Endodermal cell (in vitro differentiated cells): Measurements from ENCODE around the gene MCF2. TPM values are rescaled to one million over a fixed set of nuclear protein-coding genes. Genes with fewer than 3 reads are reported as not detected.

ENCODE experiments used
- DNase-seq: peaks from one replicate; pipeline ENCODE4 v3.0.0-alpha.2; 2017
- H3K27ac ChIP-seq: 2 replicates; pipeline ENCODE4 v1.5.1; 2013; ENCODE audit warnings: mild to moderate bottlenecking, low read depth, low read length, moderate library complexity
- H3K27me3 ChIP-seq: 2 replicates; pipeline ENCODE4 v1.6.1; 2013; ENCODE audit warnings: mild to moderate bottlenecking, low read length, moderate library complexity; ENCODE audit not compliant: insufficient read depth, control insufficient read depth, poor library complexity, severe bottlenecking
- H3K36me3 ChIP-seq: 2 replicates; pipeline ENCODE4 v1.7.0; 2013; ENCODE audit warnings: mild to moderate bottlenecking, low read length, moderate library complexity; ENCODE audit not compliant: control insufficient read depth, insufficient read depth
- H3K4me1 ChIP-seq: one replicate; pipeline ENCODE4 v1.7.0; 2013; ENCODE audit warnings: low read length; ENCODE audit not compliant: control insufficient read depth, insufficient read depth
- H3K4me3 ChIP-seq: 2 replicates; pipeline ENCODE4 v1.5.1; 2013; ENCODE audit warnings: mild to moderate bottlenecking, low read length, moderate library complexity
- H3K9ac ChIP-seq: 2 replicates; pipeline ENCODE4 v1.6.1; 2013; ENCODE audit warnings: mild to moderate bottlenecking, low read length, moderate library complexity; ENCODE audit not compliant: poor library complexity, severe bottlenecking; ENCODE audit errors: extremely low read depth
- H3K9me3 ChIP-seq: 2 replicates; pipeline ENCODE4 v1.6.1; 2013; ENCODE audit warnings: mild to moderate bottlenecking, low read length, moderate library complexity; ENCODE audit not compliant: control insufficient read depth
- H3K27ac Mint-ChIP-seq: 2 replicates; pipeline ENCODE4 v1.8.0; 2020; ENCODE audit warnings: mixed read lengths
- H3K27me3 Mint-ChIP-seq: 2 replicates; pipeline ENCODE4 v1.8.0; 2021; ENCODE audit warnings: mild to moderate bottlenecking, mixed read lengths; ENCODE audit not compliant: insufficient read depth
- H3K36me3 Mint-ChIP-seq: 2 replicates; pipeline ENCODE4 v1.8.0; 2020; ENCODE audit warnings: low read depth, mixed read lengths
- H3K4me1 Mint-ChIP-seq: 2 replicates; pipeline ENCODE4 v1.8.0; 2020; ENCODE audit warnings: mixed read lengths
- H3K4me3 Mint-ChIP-seq: 2 replicates; pipeline ENCODE4 v1.8.0; 2020; ENCODE audit warnings: mild to moderate bottlenecking, moderate library complexity, mixed read lengths
- H3K9me3 Mint-ChIP-seq: 2 replicates; pipeline ENCODE4 v1.8.0; 2020; ENCODE audit warnings: mild to moderate bottlenecking, mixed read lengths
- CTCF ChIP-seq: fragments of 200-600 bp; sonication (generic); conservative IDR thresholded peaks from 2 replicates; pipeline ENCODE4 v1.5.0; 2021; ENCODE audit warnings: antibody characterized with exemption, mild to moderate bottlenecking
- WGBS, 2 experiments: methylation state at CpG; one replicate each; pipeline versions ENCODE4 v1.1.5 to v1.1.7; 2013; ENCODE audit warnings: missing lambda C conversion rate in 2 of 2, mixed read lengths in 1 of 2; ENCODE audit not compliant: insufficient coverage in 1 of 2, insufficient read length in 1 of 2; 5-methylcytosine and 5-hydroxymethylcytosine counted together
- total RNA-seq, 2 donors: library from RNA; stranded (reverse); fragmentation: NEBNext Ultra II Directional in 1 of 2; extraction: Animal tissue kit (Norgen Biotek cat#: 25700) in 1 of 2; gene quantifications; 2 replicates in 1 of 2; 3 replicates in 1 of 2; pipeline ENCODE4 v1.2.1, GENCODE V29; 2021

The MCF2 gene
- total RNA-seq, 2 donors from 2014 or later = 1.1 to 2.1 TPM

- Mint-ChIP-seq H3K4me3 (no peak overlapping the region), H3K36me3 (no peaks in the 10 kb centered on the region), H3K27me3 (peaks cover 9% of the 10 kb centered on the region), H3K9me3 (no peaks in the 10 kb centered on the region), H3K4me1 (peaks cover 19% of the 10 kb centered on the region), H3K27ac (no peak overlapping the region)
- Histone ChIP-seq H3K36me3 (no peaks in the 10 kb centered on the region), H3K4me1 (no peaks in the 10 kb centered on the region), H3K27ac (no peak overlapping the region), H3K9ac (no peak overlapping the region), H3K9me3 (no peaks in the 10 kb centered on the region), H3K4me3 (no peak overlapping the region), H3K27me3 (no peaks in the 10 kb centered on the region)
- WGBS, 2 experiments = 81% methylated on average over 4 of the region's 4 CpGs; no CpG with 5 or more reads in 1 of the 2 experiments
- DNase-seq = peak; percentile 41
- TF ChIP-seq CTCF = no peak
Observed at GRCh38 chrX:139581068-139581467, 126.9 kb downstream of the MCF2 start.

- Histone ChIP-seq H3K36me3 (no peaks in the 10 kb centered on the region), H3K27ac (no peak overlapping the region), H3K27me3 (no peaks in the 10 kb centered on the region), H3K4me1 (no peaks in the 10 kb centered on the region), H3K9ac (no peak overlapping the region), H3K4me3 (no peak overlapping the region), H3K9me3 (no peaks in the 10 kb centered on the region)
- Mint-ChIP-seq H3K36me3 (no peaks in the 10 kb centered on the region), H3K4me1 (no peaks in the 10 kb centered on the region), H3K9me3 (no peaks in the 10 kb centered on the region), H3K4me3 (no peak overlapping the region), H3K27ac (no peak overlapping the region), H3K27me3 (no peaks in the 10 kb centered on the region)
- TF ChIP-seq CTCF = no peak
- DNase-seq = no peak
- no CpG with 5 or more reads among the region's 1 CpG for WGBS, 2 experiments
Observed at GRCh38 chrX:139566981-139567380, 141.0 kb downstream of the MCF2 start.

- Histone ChIP-seq H3K4me1 (no peaks in the 10 kb centered on the region), H3K9me3 (no peaks in the 10 kb centered on the region)
- no peak overlapping the region for H3K27ac Mint-ChIP-seq
Observed at GRCh38 chrX:139563251-139563650, 144.7 kb downstream of the MCF2 start.

More at GRCh38 chrX:139563251-139563650, 144.7 kb downstream of the MCF2 start:
- Mint-ChIP-seq H3K4me3 (no peak overlapping the region), H3K9me3 (no peaks in the 10 kb centered on the region), H3K36me3 (no peaks in the 10 kb centered on the region), H3K27me3 (no peaks in the 10 kb centered on the region), H3K4me1 (peaks cover 2% of the 10 kb centered on the region)
- DNase-seq = no peak
- no peak overlapping the region for H3K27ac ChIP-seq
- H3K36me3 ChIP-seq = no peaks in the 10 kb centered on the region
- no peak overlapping the region for H3K9ac ChIP-seq
- WGBS, 2 experiments = 93 to 100% methylated on average over 1 to 4 of the region's 5 CpGs
- no peaks in the 10 kb centered on the region for H3K27me3 ChIP-seq
- TF ChIP-seq CTCF = no peak
- no peak overlapping the region for H3K4me3 ChIP-seq
